CD14-positive monocyte (primary cell): ENCODE results near the gene LTBP2. TPM values are rescaled to one million over a fixed set of nuclear protein-coding genes. Genes with fewer than 3 reads are reported as not detected.

Source experiments
- DNase-seq, 3 donors: peaks; one replicate each; pipeline ENCODE4 v3.0.0-alpha.2; 2011 to 2022
- H2AFZ ChIP-seq: 2 replicates; pipeline ENCODE4 v1.6.0; 2012; ENCODE audit warnings: mild to moderate bottlenecking, low read depth, low read length, inconsistent platforms; ENCODE audit not compliant: insufficient read depth, poor library complexity, severe bottlenecking
- H3K27ac ChIP-seq, 2 donors: 1 replicate in 1 of 2; 2 replicates in 1 of 2; pipeline ENCODE4 v1.5.1; 2012 to 2013; ENCODE audit warnings: low read length in 2 of 2, control low read depth in 1 of 2, inconsistent platforms in 1 of 2, low read depth in 1 of 2, mild to moderate bottlenecking in 1 of 2
- H3K27me3 ChIP-seq, 2 donors: one replicate each; pipeline versions ENCODE4 v1.6.0 to v1.6.1; 2011 to 2013; ENCODE audit warnings: low read length in 2 of 2; ENCODE audit not compliant: control insufficient read depth in 2 of 2, insufficient read depth in 2 of 2
- H3K36me3 ChIP-seq, 2 donors: replicated peaks in 1 of 2; 1 replicate in 1 of 2; 2 replicates in 1 of 2; pipeline versions ENCODE4 v1.5.1 to v1.6.1; 2012 to 2013; ENCODE audit warnings: low read length in 2 of 2, control low read depth in 1 of 2, inconsistent platforms in 1 of 2, mild to moderate bottlenecking in 1 of 2; ENCODE audit not compliant: insufficient read depth in 2 of 2, control insufficient read depth in 1 of 2
- H3K4me1 ChIP-seq, 2 donors: 1 replicate in 1 of 2; 2 replicates in 1 of 2; pipeline versions ENCODE4 v1.5.1 to v1.6.1; 2012 to 2013; ENCODE audit warnings: low read length in 2 of 2, control low read depth in 1 of 2, inconsistent platforms in 1 of 2, mild to moderate bottlenecking in 1 of 2, moderate library complexity in 1 of 2; ENCODE audit not compliant: insufficient read depth in 2 of 2, control insufficient read depth in 1 of 2
- H3K4me2 ChIP-seq: replicated peaks from 2 replicates; pipeline ENCODE3; 2012; ENCODE audit warnings: low read length, moderate library complexity, mild to moderate bottlenecking; ENCODE audit not compliant: poor library complexity, severe bottlenecking; ENCODE audit errors: extremely low read depth
- H3K4me3 ChIP-seq, 3 experiments: fragments of 200-600 bp in 1 of 3; sonication (generic) in 1 of 3; replicated peaks in 1 of 3; 1 replicate in 2 of 3; 2 replicates in 1 of 3; pipeline ENCODE4 v1.5.1; 2011 to 2013; ENCODE audit warnings: low read length in 3 of 3, mild to moderate bottlenecking in 3 of 3, control low read depth in 2 of 3, low read depth in 2 of 3, inconsistent platforms in 1 of 3, moderate library complexity in 1 of 3
- H3K79me2 ChIP-seq: 2 replicates; pipeline ENCODE4 v1.6.0; 2012; ENCODE audit warnings: mild to moderate bottlenecking, control low read depth, inconsistent platforms, low read length, moderate library complexity; ENCODE audit not compliant: insufficient read depth
- H3K9ac ChIP-seq: 2 replicates; pipeline ENCODE4 v1.6.0; 2017; ENCODE audit warnings: low read length, mild to moderate bottlenecking; ENCODE audit not compliant: insufficient read depth, poor library complexity, severe bottlenecking
- H3K9me3 ChIP-seq, 2 donors: replicated peaks in 1 of 2; 1 replicate in 1 of 2; 2 replicates in 1 of 2; pipeline versions ENCODE4 v1.5.1 to v1.6.1; 2012 to 2013; ENCODE audit warnings: low read length in 2 of 2, control low read depth in 1 of 2; ENCODE audit not compliant: control insufficient read depth in 1 of 2, insufficient read depth in 1 of 2
- H4K20me1 ChIP-seq: 2 replicates; pipeline ENCODE4 v1.6.0; 2012; ENCODE audit warnings: mild to moderate bottlenecking, low read length, control low read depth, moderate library complexity; ENCODE audit not compliant: insufficient read depth
- H3K27ac Mint-ChIP-seq, 7 donors: one replicate each; pipeline ENCODE4 v1.8.0; 2020; ENCODE audit warnings: mild to moderate bottlenecking in 7 of 7, mixed read lengths in 7 of 7, moderate library complexity in 6 of 7, inconsistent platforms in 2 of 7
- H3K27me3 Mint-ChIP-seq, 3 donors: one replicate each; pipeline ENCODE4 v1.8.0; 2021 to 2022; ENCODE audit warnings: low read depth in 3 of 3, mild to moderate bottlenecking in 3 of 3, mixed read lengths in 3 of 3, moderate library complexity in 3 of 3, inconsistent platforms in 1 of 3
- H3K36me3 Mint-ChIP-seq, 2 donors: one replicate each; pipeline ENCODE4 v1.8.0; 2020; ENCODE audit warnings: mixed read lengths in 2 of 2, inconsistent platforms in 1 of 2, mild to moderate bottlenecking in 1 of 2
- H3K4me1 Mint-ChIP-seq: one replicate; pipeline ENCODE4 v1.8.0; 2020; ENCODE audit warnings: mild to moderate bottlenecking, mixed read lengths
- H3K4me3 Mint-ChIP-seq, 2 donors: one replicate each; pipeline ENCODE4 v1.8.0; 2020; ENCODE audit warnings: mild to moderate bottlenecking in 2 of 2, mixed read lengths in 2 of 2, moderate library complexity in 1 of 2
- H3K9me3 Mint-ChIP-seq, 7 donors: one replicate each; pipeline ENCODE4 v1.8.0; 2020 to 2022; ENCODE audit warnings: mixed read lengths in 7 of 7, mild to moderate bottlenecking in 6 of 7, moderate library complexity in 6 of 7, inconsistent platforms in 2 of 7
- CTCF ChIP-seq: fragments of 200-600 bp; IDR thresholded peaks from one replicate; pipeline ENCODE4 v1.8.0; 2022; ENCODE audit warnings: antibody characterized with exemption, mild to moderate bottlenecking
- WGBS: methylation state at CpG from one replicate; pipeline ENCODE4 v1.1.5; 2013; ENCODE audit warnings: missing lambda C conversion rate; ENCODE audit not compliant: insufficient coverage; 5-methylcytosine and 5-hydroxymethylcytosine counted together
- intact Hi-C, 2 donors: fragments of 100-400 bp; cut with micrococcal nuclease; formaldehyde crosslinking; loops; one replicate each; pipeline versions ENCODE4 v1.15.0 to v1.15.1; 2023
- polyA plus RNA-seq, 3 donors: library from polyadenylated mRNA; depleted of rRNA in 1 of 3; unstranded in 2 of 3; stranded (reverse) in 1 of 3; fragments of 300-500 nt in 2 of 3; fragments of >200 nt in 1 of 3; fragmentation: Illumina TruSeq in 2 of 3; gene quantifications; 1 replicate in 2 of 3; 2 replicates in 1 of 3; pipeline ENCODE4 v1.2.3, GENCODE V29; 2012 to 2021

LTBP2 gene
- polyA plus RNA-seq, 3 donors = 0.04 to 0.24 (median 0.11) TPM

- Histone ChIP-seq H3K9me3 (no peaks in the 10 kb centered on the region), H2AFZ (no peak overlapping the region), H3K27ac (no peak overlapping the region), H4K20me1 (no peaks in the 10 kb centered on the region), H3K4me3 (no peak overlapping the region), H3K36me3 (no peaks in the 10 kb centered on the region), H3K9ac (no peak overlapping the region), H3K79me2 (no peaks in the 10 kb centered on the region), H3K4me1 (no peaks in the 10 kb centered on the region), H3K4me2 (no peak overlapping the region), H3K27me3 (no peaks in the 10 kb centered on the region)
- Mint-ChIP-seq H3K36me3 (no peaks in the 10 kb centered on the region), H3K4me3 (no peak overlapping the region), H3K4me1 (no peaks in the 10 kb centered on the region), H3K27ac (peak overlapping the region in 1 of 7 donors; percentile 48), H3K9me3 (no peaks in the 10 kb centered on the region), H3K27me3 (peaks cover 0 to 2% (median 2%) of the 10 kb centered on the region in 3 donors)
- TF ChIP-seq CTCF = no peak
- intact Hi-C loops = no loop called here
- DNase-seq = no peak
- WGBS = 98% methylated on average over 7 of the region's 11 CpGs
Observed at GRCh38 chr14:74601982-74602381, 10.1 kb downstream of the LTBP2 start.

- H3K4me1 ChIP-seq = no peaks in the 10 kb centered on the region
- no peaks in the 10 kb centered on the region for H3K79me2 ChIP-seq
- no peaks in the 10 kb centered on the region for H3K9me3 Mint-ChIP-seq
- no peaks in the 10 kb centered on the region for H3K4me1 Mint-ChIP-seq
- H3K4me3 ChIP-seq = no peak overlapping the region
- H3K36me3 ChIP-seq = no peaks in the 10 kb centered on the region
- no peak overlapping the region for H3K27ac Mint-ChIP-seq
- no peak overlapping the region for H3K4me3 Mint-ChIP-seq
- no peaks in the 10 kb centered on the region for H3K9me3 ChIP-seq
- 94% methylated on average over 7 of the region's 8 CpGs for WGBS
- H3K36me3 Mint-ChIP-seq = no peaks in the 10 kb centered on the region
- no peak overlapping the region for H3K27ac ChIP-seq
- no peaks in the 10 kb centered on the region for H3K27me3 ChIP-seq
- H2AFZ ChIP-seq = no peak overlapping the region
- no peak overlapping the region for H3K9ac ChIP-seq
- no peak for DNase-seq
- no peak for TF ChIP-seq CTCF
- intact Hi-C loops = no loop called here
- H4K20me1 ChIP-seq = no peaks in the 10 kb centered on the region
- peaks cover 0 to 2% (median 0%) of the 10 kb centered on the region in 3 donors for H3K27me3 Mint-ChIP-seq
- no peak overlapping the region for H3K4me2 ChIP-seq
Observed at GRCh38 chr14:74599946-74600345, 12.1 kb downstream of the LTBP2 start.
